Measurements from ENCODE around the gene ACAD10. TPM values are rescaled to one million over a fixed set of nuclear protein-coding genes. Genes with fewer than 3 reads are reported as not detected.

The ACAD10 gene
- total and polyA plus RNA-seq, 10 of the 15 experiments (the other 5 are each of a cell fraction or from before 2014, with no cell fraction given): 2.9 to 21.9 (median 17.5) TPM

- ChIA-PET RAD21 (ENCODE audit: unreplicated experiment) (no interaction called here), CTCF (interaction anchor here (1.1 kb wide), 1 partner anchor 9 kb away, joined by 4 read pairs; no protein-coding TSS in a partner anchor), SMC1A (ENCODE audit: uncharacterized antibody, unreplicated experiment) (interaction anchor here (1.2 kb wide), 1 partner anchor 107 kb away, joined by 4 read pairs; no protein-coding TSS in a partner anchor), POLR2A (no interaction called here)
- no peak for FAIRE-seq
- Histone ChIP-seq H4K20me1 (ENCODE audit: control insufficient read depth, insufficient read depth) (no peaks in the 10 kb centered on the region), H3K79me2 (ENCODE audit: control insufficient read depth, insufficient read depth, low read length) (no peaks in the 10 kb centered on the region), H3K36me3 (ENCODE audit: control insufficient read depth in 2 of 2, insufficient read depth in 2 of 2, low read length in 1 of 2) (peaks cover 0 to 9% of the 10 kb centered on the region in 2 experiments; a peak in 2 of 4 replicates), H3K9ac (ENCODE audit: control insufficient read depth, insufficient read depth, low read length) (no peak overlapping the region), H3K4me1 (ENCODE audit: control insufficient read depth, insufficient read depth, low read length) (no peaks in the 10 kb centered on the region), H3K27me3 (replicated peaks in 1 of 2; ENCODE audit: control insufficient read depth in 2 of 2, insufficient read depth in 2 of 2, low read length in 1 of 2) (no peaks in the 10 kb centered on the region), H3K27ac (ENCODE audit: control insufficient read depth, insufficient read depth) (no peak overlapping the region), H3K4me3 (no peak overlapping the region), H2AFZ (ENCODE audit: control insufficient read depth, low read depth, low read length) (no peak overlapping the region), H3K4me2 (ENCODE audit: control insufficient read depth, insufficient read depth) (no peak overlapping the region), H3K9me3 (replicated peaks; ENCODE audit: control insufficient read depth, insufficient read depth, low read length) (no peaks in the 10 kb centered on the region)
- no peak for DNase-seq (ENCODE audit: low read depth, low spot score)
- TF ChIP-seq ZSCAN29 (IDR thresholded peaks at IDR 0.05): no peak
- TF ChIP-seq PBX3 (IDR thresholded peaks at IDR 0.05; ENCODE audit: insufficient replicate concordance, low read depth, low read length): no peak
- no peak for TF ChIP-seq TAF1 (IDR thresholded peaks at IDR 0.05; ENCODE audit: borderline replicate concordance, low read depth, low read length)
- no peak for TF ChIP-seq MYB (IDR thresholded peaks at IDR 0.05; ENCODE audit: borderline replicate concordance, low read depth, low read length)
- no peak for TF ChIP-seq BCL3 (IDR thresholded peaks at IDR 0.05; ENCODE audit: borderline replicate concordance, insufficient read depth, low read depth, low read length, poor library complexity, severe bottlenecking)
- no TSS peak for BruUV-seq (replicated peaks)
- WGBS (ENCODE audit: insufficient coverage, insufficient replicate concordance, low lambda C conversion rate, missing lambda C conversion rate): 95% methylated on average over 5 of the region's 5 CpGs
- in situ Hi-C loops (cut with MboI): no loop called here
- no peak for ATAC-seq
- intact Hi-C loops (cut with micrococcal nuclease; ENCODE audit: unreplicated experiment): no loop called here
These were observed 19.8 kb downstream of the ACAD10 start for GRCh38 chr12:111705672-111706071.
